HCT116 (cell line): ENCODE measurements around the gene TSG101. TPM values are rescaled to one million over a fixed set of nuclear protein-coding genes. Genes with fewer than 3 reads are reported as not detected.

Source experiments
- ATAC-seq: fragments of 200-7000 bp; cut with Tn5 transposase; 2 replicates; pipeline ENCODE4 v1.9.1; 2020; ENCODE audit warnings: mild to moderate bottlenecking, moderate library complexity
- BruUV-seq: library from RNA; stranded (reverse); fragments of 400-500 nt; replicated peaks from 2 replicates; lab custom pipeline; 2021; lab: Mats Ljungman, UMichigan
- CTCF ChIA-PET: fragments of 300-600 bp; sonication (Branson Sonifier 250); formaldehyde crosslinking; loops from one replicate; lab custom pipeline; 2021; ENCODE audit warnings: antibody characterized with exemption; lab: Charles Lee
- POLR2A ChIA-PET: fragments of 300-600, 350-600 bp; sonication (Branson Sonifier 250); formaldehyde crosslinking; loops from one replicate; lab custom pipeline; 2021; ENCODE audit warnings: antibody characterized with exemption; lab: Charles Lee
- RAD21 ChIA-PET, 2 experiments: fragments of 300-600 bp; sonication (Branson Sonifier 250); formaldehyde crosslinking; loops; one replicate each; lab custom pipeline; 2023; ENCODE audit warnings: low total read pairs in 2 of 2; ENCODE audit not compliant: uncharacterized antibody in 2 of 2, unreplicated experiment in 2 of 2, low non-redundant PET in 1 of 2; lab: Charles Lee
- DNase-seq: peaks from one replicate; pipeline ENCODE4 v3.0.0-alpha.2; 2010; ENCODE audit warnings: low read depth, low spot score
- H2AFZ ChIP-seq: fragments of 200-600 bp; shearing (Covaris generic), sonication (generic); 2 replicates; pipeline ENCODE4 v1.6.1; 2017; ENCODE audit warnings: low read depth, mixed run types, mixed read lengths, antibody characterized with exemption, low read length; ENCODE audit not compliant: poor library complexity, severe bottlenecking
- H3K27ac ChIP-seq: 2 replicates; pipeline ENCODE4 v1.5.1; 2012; ENCODE audit warnings: low read depth, low read length
- H3K27me3 ChIP-seq: fragments of 200-600 bp; sonication (generic); 2 replicates; pipeline ENCODE4 v1.6.1; 2016; ENCODE audit warnings: mixed run types, low read length, mixed read lengths; ENCODE audit not compliant: insufficient read depth
- H3K36me3 ChIP-seq, 2 experiments: fragments of 200-500 bp in 1 of 2; fragments of 200-600 bp in 1 of 2; sonication (Bioruptor generic) in 1 of 2; sonication (generic) in 1 of 2; 2 replicates each; pipeline versions ENCODE4 v1.5.1 to v1.6.1; 2014 to 2016; ENCODE audit warnings: low read length in 2 of 2, inconsistent platforms in 1 of 2, mixed read lengths in 1 of 2, mixed run types in 1 of 2; ENCODE audit not compliant: insufficient read depth in 2 of 2, control insufficient read depth in 1 of 2
- H3K4me1 ChIP-seq, 2 experiments: fragments of 200-600 bp in 1 of 2; sonication (generic) in 1 of 2; 2 replicates each; pipeline versions ENCODE4 v1.5.1 to v1.6.1; 2012 to 2017; ENCODE audit warnings: low read length in 2 of 2, inconsistent platforms in 1 of 2, mild to moderate bottlenecking in 1 of 2, mixed read lengths in 1 of 2, mixed run types in 1 of 2, moderate library complexity in 1 of 2; ENCODE audit not compliant: insufficient read depth in 2 of 2, control insufficient read depth in 1 of 2
- H3K4me2 ChIP-seq: fragments of 200-600 bp; sonication (generic); 2 replicates; pipeline ENCODE4 v1.6.1; 2017; ENCODE audit warnings: mixed run types, low read length, mixed read lengths
- H3K4me3 ChIP-seq, 2 experiments: fragments of 200-600 bp in 1 of 2; sonication (generic) in 1 of 2; replicated peaks in 1 of 2; 2 replicates each; pipeline ENCODE4 v1.5.1; 2011 to 2016; ENCODE audit warnings: low read length in 2 of 2, control low read depth in 1 of 2, low read depth in 1 of 2, mild to moderate bottlenecking in 1 of 2, mixed read lengths in 1 of 2, mixed run types in 1 of 2
- H3K79me2 ChIP-seq: fragments of 200-600 bp; sonication (generic); 2 replicates; pipeline ENCODE4 v1.6.1; 2017; ENCODE audit warnings: mild to moderate bottlenecking, mixed run types, low read length, moderate library complexity, mixed read lengths; ENCODE audit not compliant: insufficient read depth
- H3K9ac ChIP-seq: fragments of 200-600 bp; sonication (generic); 2 replicates; pipeline ENCODE4 v1.6.1; 2016; ENCODE audit warnings: low read length, mixed read lengths
- H3K9me2 ChIP-seq: fragments of 200-600 bp; sonication (generic), shearing (Covaris generic); 2 replicates; pipeline ENCODE4 v1.6.1; 2017; ENCODE audit warnings: mixed run types, mild to moderate bottlenecking, moderate library complexity; ENCODE audit not compliant: insufficient read depth
- H3K9me3 ChIP-seq, 2 experiments: fragments of 200-500 bp in 1 of 2; fragments of 200-600 bp in 1 of 2; sonication (Bioruptor generic) in 1 of 2; sonication (generic) in 1 of 2; 2 replicates each; pipeline ENCODE4 v1.6.1; 2014 to 2017; ENCODE audit warnings: low read length in 2 of 2, mixed read lengths in 2 of 2, inconsistent platforms in 1 of 2, low read depth in 1 of 2, mild to moderate bottlenecking in 1 of 2, mixed run types in 1 of 2, moderate library complexity in 1 of 2; ENCODE audit not compliant: control insufficient read depth in 1 of 2, insufficient read depth in 1 of 2
- H4K20me1 ChIP-seq: fragments of 200-600 bp; sonication (generic), shearing (Covaris generic); 2 replicates; pipeline ENCODE4 v1.6.1; 2017; ENCODE audit warnings: mixed run types, mild to moderate bottlenecking, moderate library complexity; ENCODE audit not compliant: insufficient read depth
- CBX3 ChIP-seq: IDR thresholded peaks from 2 replicates; pipeline ENCODE4 v1.6.1; 2012; ENCODE audit warnings: low read depth
- CEBPB ChIP-seq: IDR thresholded peaks from 2 replicates; pipeline ENCODE4 v1.6.1; 2012; ENCODE audit warnings: low read depth
- EGR1 ChIP-seq: IDR thresholded peaks from 2 replicates; pipeline ENCODE4 v1.6.1; 2012; ENCODE audit warnings: low read depth
- ELF1 ChIP-seq: IDR thresholded peaks from 2 replicates; pipeline ENCODE4 v1.6.1; 2012; ENCODE audit warnings: low read depth, borderline replicate concordance
- EZH2 ChIP-seq: fragments of 200-600 bp; sonication (generic); IDR thresholded peaks from 2 replicates; pipeline ENCODE4 v1.6.1; 2017; ENCODE audit warnings: antibody characterized with exemption, mixed run types
- FOSL1 ChIP-seq: IDR thresholded peaks from 2 replicates; pipeline ENCODE4 v1.6.1; 2012; ENCODE audit warnings: low read depth
- POLR2A ChIP-seq: IDR thresholded peaks from 2 replicates; pipeline ENCODE4 v1.7.0; 2011; ENCODE audit warnings: borderline replicate concordance; ENCODE audit not compliant: insufficient read depth, insufficient read length; ENCODE audit errors: extremely low read depth
- POLR2AphosphoS5 ChIP-seq: IDR thresholded peaks from 2 replicates; pipeline ENCODE4 v1.6.1; 2011; ENCODE audit warnings: mild to moderate bottlenecking, low read depth, low read length, moderate library complexity
- RAD21 ChIP-seq: IDR thresholded peaks from 2 replicates; pipeline ENCODE4 v1.6.1; 2012; ENCODE audit warnings: low read depth, mild to moderate bottlenecking
- SIN3A ChIP-seq: IDR thresholded peaks from 2 replicates; pipeline ENCODE4 v1.6.1; 2012; ENCODE audit warnings: low read depth
- SRF ChIP-seq: IDR thresholded peaks from 2 replicates; pipeline ENCODE4 v1.6.1; 2012; ENCODE audit warnings: low read depth
- TCF7L2 ChIP-seq: IDR thresholded peaks from 2 replicates; pipeline ENCODE4 v1.7.0; 2011; ENCODE audit warnings: borderline replicate concordance, inconsistent platforms; ENCODE audit not compliant: insufficient read depth, insufficient read length; ENCODE audit errors: extremely low read depth
- YY1 ChIP-seq: IDR thresholded peaks from 2 replicates; pipeline ENCODE4 v1.6.1; 2011; ENCODE audit warnings: low read length, low read depth, moderate library complexity, mild to moderate bottlenecking; ENCODE audit not compliant: insufficient replicate concordance; ENCODE audit errors: extremely low read depth
- ZBTB33 ChIP-seq: IDR thresholded peaks from 2 replicates; pipeline ENCODE4 v1.6.1; 2011; ENCODE audit warnings: mild to moderate bottlenecking, low read length, moderate library complexity; ENCODE audit not compliant: insufficient replicate concordance; ENCODE audit errors: extremely low read depth
- ZFX ChIP-seq: fragments of 450-650 bp; IDR thresholded peaks from 2 replicates; pipeline ENCODE4 v1.6.1; 2017
- ZNF274 ChIP-seq: fragments of 200-500 bp; sonication (Bioruptor generic); IDR thresholded peaks from 2 replicates; pipeline ENCODE4 v1.6.1; 2014; ENCODE audit warnings: mild to moderate bottlenecking, low read depth, low read length, inconsistent platforms
- intact Hi-C: fragments of 100-400 bp; cut with micrococcal nuclease; formaldehyde crosslinking; loops from 2 replicates; pipeline ENCODE4 v1.10.0; 2022
- total RNA-seq: library from RNA; stranded (reverse); gene quantifications from one replicate; pipeline ENCODE4 v1.2.1, GENCODE V29; 2021; ENCODE audit not compliant: unreplicated experiment
- TF ChIP-seq, protein P1 (sequence below): IDR thresholded peaks from 2 replicates; pipeline ENCODE4 v1.6.1; 2012
- TF ChIP-seq, protein P2 (sequence below): IDR thresholded peaks from 2 replicates; pipeline ENCODE4 v1.6.1; 2012
- TF ChIP-seq, protein P3 (sequence below): IDR thresholded peaks from 2 replicates; pipeline ENCODE4 v1.6.1; 2012; ENCODE audit warnings: low read depth

The TSG101 gene
- total RNA-seq, 1 experiment from 2014 or later = 61.9 TPM

- ChIA-PET RAD21 (no interaction called here), CTCF (no interaction called here), POLR2A (no interaction called here)
- Histone ChIP-seq H3K4me3 (no peak overlapping the region), H3K27ac (no peak overlapping the region), H3K4me2 (no peak overlapping the region), H3K79me2 (no peaks in the 10 kb centered on the region), H3K27me3 (no peaks in the 10 kb centered on the region), H3K9me3 (no peaks in the 10 kb centered on the region), H3K9ac (no peak overlapping the region), H3K9me2 (no peaks in the 10 kb centered on the region), H3K4me1 (no peaks in the 10 kb centered on the region), H2AFZ (no peak overlapping the region), H4K20me1 (no peaks in the 10 kb centered on the region), H3K36me3 (no peaks in the 10 kb centered on the region)
- TF ChIP-seq ZFX = no peak
- no peak for TF ChIP-seq CEBPB
- no peak for TF ChIP-seq ELF1
- TF ChIP-seq RAD21 = no peak
- no peak for TF ChIP-seq EZH2
- no peak for TF ChIP-seq SRF
- TF ChIP-seq POLR2AphosphoS5 = no peak
- no peak for TF ChIP-seq POLR2A
- no peak for TF ChIP-seq YY1
- TF ChIP-seq ZNF274 = no peak
- TF ChIP-seq, protein P1, sequence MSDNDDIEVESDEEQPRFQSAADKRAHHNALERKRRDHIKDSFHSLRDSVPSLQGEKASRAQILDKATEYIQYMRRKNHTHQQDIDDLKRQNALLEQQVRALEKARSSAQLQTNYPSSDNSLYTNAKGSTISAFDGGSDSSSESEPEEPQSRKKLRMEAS = no peak
- no peak for TF ChIP-seq CBX3
- no peak for TF ChIP-seq ZBTB33
- no peak for TF ChIP-seq EGR1
- no peak for TF ChIP-seq SIN3A
- no peak for TF ChIP-seq FOSL1
- TF ChIP-seq, protein P2, sequence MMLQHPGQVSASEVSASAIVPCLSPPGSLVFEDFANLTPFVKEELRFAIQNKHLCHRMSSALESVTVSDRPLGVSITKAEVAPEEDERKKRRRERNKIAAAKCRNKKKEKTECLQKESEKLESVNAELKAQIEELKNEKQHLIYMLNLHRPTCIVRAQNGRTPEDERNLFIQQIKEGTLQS = no peak
- no peak for TF ChIP-seq TCF7L2
- TF ChIP-seq, protein P3, sequence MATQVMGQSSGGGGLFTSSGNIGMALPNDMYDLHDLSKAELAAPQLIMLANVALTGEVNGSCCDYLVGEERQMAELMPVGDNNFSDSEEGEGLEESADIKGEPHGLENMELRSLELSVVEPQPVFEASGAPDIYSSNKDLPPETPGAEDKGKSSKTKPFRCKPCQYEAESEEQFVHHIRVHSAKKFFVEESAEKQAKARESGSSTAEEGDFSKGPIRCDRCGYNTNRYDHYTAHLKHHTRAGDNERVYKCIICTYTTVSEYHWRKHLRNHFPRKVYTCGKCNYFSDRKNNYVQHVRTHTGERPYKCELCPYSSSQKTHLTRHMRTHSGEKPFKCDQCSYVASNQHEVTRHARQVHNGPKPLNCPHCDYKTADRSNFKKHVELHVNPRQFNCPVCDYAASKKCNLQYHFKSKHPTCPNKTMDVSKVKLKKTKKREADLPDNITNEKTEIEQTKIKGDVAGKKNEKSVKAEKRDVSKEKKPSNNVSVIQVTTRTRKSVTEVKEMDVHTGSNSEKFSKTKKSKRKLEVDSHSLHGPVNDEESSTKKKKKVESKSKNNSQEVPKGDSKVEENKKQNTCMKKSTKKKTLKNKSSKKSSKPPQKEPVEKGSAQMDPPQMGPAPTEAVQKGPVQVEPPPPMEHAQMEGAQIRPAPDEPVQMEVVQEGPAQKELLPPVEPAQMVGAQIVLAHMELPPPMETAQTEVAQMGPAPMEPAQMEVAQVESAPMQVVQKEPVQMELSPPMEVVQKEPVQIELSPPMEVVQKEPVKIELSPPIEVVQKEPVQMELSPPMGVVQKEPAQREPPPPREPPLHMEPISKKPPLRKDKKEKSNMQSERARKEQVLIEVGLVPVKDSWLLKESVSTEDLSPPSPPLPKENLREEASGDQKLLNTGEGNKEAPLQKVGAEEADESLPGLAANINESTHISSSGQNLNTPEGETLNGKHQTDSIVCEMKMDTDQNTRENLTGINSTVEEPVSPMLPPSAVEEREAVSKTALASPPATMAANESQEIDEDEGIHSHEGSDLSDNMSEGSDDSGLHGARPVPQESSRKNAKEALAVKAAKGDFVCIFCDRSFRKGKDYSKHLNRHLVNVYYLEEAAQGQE = no peak
- no peak for ATAC-seq
- no peak for DNase-seq
- intact Hi-C loops = no loop called here
- BruUV-seq = no TSS peak
Observed at GRCh38 chr11:18472587-18472986, 54.2 kb downstream of the TSG101 start.
